ENCODE data around the gene FAM3A. TPM values are rescaled to one million over a fixed set of nuclear protein-coding genes. Genes with fewer than 3 reads are reported as not detected.

Gene FAM3A
- total RNA-seq, 2 experiments from 2014 or later: 16.4 to 21.9 TPM

- H3K27ac ChIP-seq (ENCODE audit: low read depth, low read length, poor library complexity, severe bottlenecking): no peak overlapping the region
- ChIA-PET POLR2A (interaction anchor here (0.6 kb wide), 1 partner anchor 29 kb away, joined by 4 read pairs; the partner anchor contains the start of gene FAM3A), CTCF (ENCODE audit: unreplicated experiment) (no interaction called here)
- H3K79me2 ChIP-seq (ENCODE audit: insufficient read depth, low read depth, low read length): peaks cover 38% of the 10 kb centered on the region
- intact Hi-C loops (cut with micrococcal nuclease; ENCODE audit: unreplicated experiment): no loop called here
- H3K36me3 ChIP-seq (ENCODE audit: insufficient read depth, low read length): peaks cover 21% of the 10 kb centered on the region
- no peaks in the 10 kb centered on the region for H4K20me1 ChIP-seq (ENCODE audit: insufficient read depth, low read length)
- no peak for DNase-seq (ENCODE audit: low spot score)
- H3K4me2 ChIP-seq (ENCODE audit: low read length): peak overlapping the region; percentile 97
- peak overlapping the region; percentile 89 for H3K4me3 ChIP-seq (ENCODE audit: low read depth, low read length, poor library complexity, severe bottlenecking)
- no peak overlapping the region for H2AFZ ChIP-seq (ENCODE audit: low read length)
- no peak for TF ChIP-seq CTCF (conservative IDR thresholded peaks at IDR 0.05; ENCODE audit: low read length)
- no peak for TF ChIP-seq EZH2phosphoT487 (IDR thresholded peaks at IDR 0.05; ENCODE audit: borderline replicate concordance, low read depth, low read length)
- H3K4me1 ChIP-seq (ENCODE audit: insufficient read depth, low read length, poor library complexity, severe bottlenecking): peaks cover 16% of the 10 kb centered on the region
- no peaks in the 10 kb centered on the region for H3K9me2 ChIP-seq (ENCODE audit: insufficient read depth, low read length)
- H3K9me3 ChIP-seq (ENCODE audit: low read length): no peaks in the 10 kb centered on the region
- BruUV-seq (replicated peaks): no TSS peak
Measured at GRCh38 chrX:154545673-154546274, 29.7 kb upstream of the FAM3A start.

- BruUV-seq (replicated peaks): no TSS peak
- ChIA-PET CTCF (ENCODE audit: unreplicated experiment) (interaction anchor here (0.6 kb wide), 1 partner anchor 614 kb away, joined by 3 read pairs; no protein-coding TSS in a partner anchor), POLR2A (no interaction called here)
- H4K20me1 ChIP-seq (ENCODE audit: insufficient read depth, low read length): no peaks in the 10 kb centered on the region
- H3K9me2 ChIP-seq (ENCODE audit: insufficient read depth, low read length): no peaks in the 10 kb centered on the region
- peaks cover 9% of the 10 kb centered on the region for H3K4me1 ChIP-seq (ENCODE audit: insufficient read depth, low read length, poor library complexity, severe bottlenecking)
- no peak overlapping the region for H3K4me3 ChIP-seq (ENCODE audit: low read depth, low read length, poor library complexity, severe bottlenecking)
- no peak for DNase-seq (ENCODE audit: low spot score)
- H3K27ac ChIP-seq (ENCODE audit: low read depth, low read length, poor library complexity, severe bottlenecking): no peak overlapping the region
- H3K79me2 ChIP-seq (ENCODE audit: insufficient read depth, low read depth, low read length): peaks cover 11% of the 10 kb centered on the region; the same call in 1 of the 2 replicates
- H2AFZ ChIP-seq (ENCODE audit: low read length): no peak overlapping the region
- TF ChIP-seq CTCF (conservative IDR thresholded peaks at IDR 0.05; ENCODE audit: low read length): no peak
- TF ChIP-seq EZH2phosphoT487 (IDR thresholded peaks at IDR 0.05; ENCODE audit: borderline replicate concordance, low read depth, low read length): no peak
- no peak overlapping the region for H3K4me2 ChIP-seq (ENCODE audit: low read length)
- peaks cover 21% of the 10 kb centered on the region for H3K36me3 ChIP-seq (ENCODE audit: insufficient read depth, low read length)
- no peaks in the 10 kb centered on the region for H3K9me3 ChIP-seq (ENCODE audit: low read length)
- intact Hi-C loops (cut with micrococcal nuclease; ENCODE audit: unreplicated experiment): no loop called here
Measured at GRCh38 chrX:154542723-154543424, 26.8 kb upstream of the FAM3A start.
